ENCODE measurements around the gene CAMSAP1.

- TF ChIP-seq CTCF (conservative IDR thresholded peaks at IDR 0.05; ENCODE audit: low read length), result no peak
- no peak for TF ChIP-seq EZH2phosphoT487 (IDR thresholded peaks at IDR 0.05; ENCODE audit: borderline replicate concordance, low read depth, low read length)
Measured at GRCh38 chr9:135816651-135816970, 90.7 kb downstream of the CAMSAP1 start.

Data from OCI-LY7 (cell line).